Activated B cell treated with CpG ODN at 0.5 μM for 24 hours (primary cell): ENCODE results near the gene FRY. TPM values are rescaled to one million over a fixed set of nuclear protein-coding genes. Genes with fewer than 3 reads are reported as not detected.
A peak's percentile ranks its signal among the peaks of the same experiment; 100 is the strongest.

Experiments
- ATAC-seq: fragments of 200-7000 bp; cut with Tn5 transposase; one replicate; pipeline ENCODE4 v1.10.0; 2021; ENCODE audit warnings: low read depth, mild to moderate bottlenecking, moderate library complexity
- CTCF ChIA-PET: fragments of 350-600 bp; sonication (Branson Sonifier 250); formaldehyde crosslinking; loops from one replicate; lab custom pipeline; 2021; ENCODE audit warnings: antibody characterized with exemption; lab: Charles Lee
- POLR2A ChIA-PET: fragments of 350-600 bp; sonication (Branson Sonifier 250); formaldehyde crosslinking; loops from one replicate; lab custom pipeline; 2021; ENCODE audit warnings: antibody characterized with exemption; lab: Charles Lee
- DNase-seq: peaks from one replicate; pipeline ENCODE4 v3.0.0; 2022
- H3K27ac Mint-ChIP-seq: one replicate; pipeline ENCODE4 v1.8.0; 2020; ENCODE audit warnings: mixed read lengths
- H3K27me3 Mint-ChIP-seq: one replicate; pipeline ENCODE4 v1.8.0; 2021; ENCODE audit warnings: mixed read lengths
- H3K36me3 Mint-ChIP-seq: one replicate; pipeline ENCODE4 v1.8.0; 2021; ENCODE audit warnings: low read depth, mixed read lengths
- H3K4me1 Mint-ChIP-seq: one replicate; pipeline ENCODE4 v1.8.0; 2021; ENCODE audit warnings: mixed read lengths
- H3K4me3 Mint-ChIP-seq: one replicate; pipeline ENCODE4 v1.8.0; 2020; ENCODE audit warnings: mild to moderate bottlenecking, mixed read lengths
- H3K9me3 Mint-ChIP-seq: one replicate; pipeline ENCODE4 v1.8.0; 2020; ENCODE audit warnings: mixed read lengths
- intact Hi-C: fragments of 100-400 bp; cut with micrococcal nuclease; formaldehyde crosslinking; loops from one replicate; pipeline ENCODE4 v1.15.1; 2024
- total RNA-seq: library from RNA; stranded (reverse); gene quantifications from 2 replicates; pipeline ENCODE4 v1.2.3, GENCODE V29; 2022
- TF ChIP-seq, protein P1 (sequence below): fragments of 200-600 bp; IDR thresholded peaks from one replicate; pipeline ENCODE4 v1.8.0; 2022; ENCODE audit warnings: antibody characterized with exemption, mild to moderate bottlenecking

The FRY gene
- total RNA-seq, 1 donor from 2014 or later = 4.8 TPM

DNA sequence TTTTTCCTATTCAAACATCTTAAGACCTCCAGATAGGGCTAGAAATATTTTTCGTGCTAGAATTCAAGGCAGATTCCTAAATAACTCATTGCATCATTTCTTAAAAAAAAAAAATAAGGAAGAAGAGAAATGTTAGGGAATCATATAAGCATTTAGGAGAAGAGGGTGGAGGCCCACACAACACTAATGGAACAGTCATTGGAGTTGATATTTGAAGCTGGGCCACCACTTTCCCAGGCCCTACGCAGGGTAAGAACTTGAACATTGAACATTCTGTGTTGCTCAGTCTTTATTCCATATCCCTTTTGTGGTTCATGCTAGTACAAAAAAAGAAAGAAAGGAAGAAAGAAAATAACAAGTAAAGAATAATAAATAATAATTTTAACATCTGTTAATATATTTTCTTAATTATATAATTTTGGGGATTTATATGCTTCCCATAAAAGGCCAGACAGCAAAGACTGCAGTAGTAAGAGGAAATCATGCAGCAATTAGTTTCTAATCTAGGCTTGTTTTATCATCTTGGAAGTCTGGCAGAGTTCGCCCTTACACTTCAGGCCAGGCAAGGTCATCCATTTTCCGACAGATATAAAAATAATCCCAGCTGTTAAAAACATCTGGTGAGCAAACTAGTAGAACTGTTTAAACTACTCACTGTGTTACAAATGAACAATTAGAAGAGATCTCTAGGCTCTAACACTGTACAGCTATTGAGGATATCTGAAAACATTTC is 127.7 kb downstream of the FRY start:
- no peaks in the 10 kb centered on the region for H3K36me3 Mint-ChIP-seq
- no peak overlapping the region for H3K4me3 Mint-ChIP-seq
- TF ChIP-seq, protein P1, sequence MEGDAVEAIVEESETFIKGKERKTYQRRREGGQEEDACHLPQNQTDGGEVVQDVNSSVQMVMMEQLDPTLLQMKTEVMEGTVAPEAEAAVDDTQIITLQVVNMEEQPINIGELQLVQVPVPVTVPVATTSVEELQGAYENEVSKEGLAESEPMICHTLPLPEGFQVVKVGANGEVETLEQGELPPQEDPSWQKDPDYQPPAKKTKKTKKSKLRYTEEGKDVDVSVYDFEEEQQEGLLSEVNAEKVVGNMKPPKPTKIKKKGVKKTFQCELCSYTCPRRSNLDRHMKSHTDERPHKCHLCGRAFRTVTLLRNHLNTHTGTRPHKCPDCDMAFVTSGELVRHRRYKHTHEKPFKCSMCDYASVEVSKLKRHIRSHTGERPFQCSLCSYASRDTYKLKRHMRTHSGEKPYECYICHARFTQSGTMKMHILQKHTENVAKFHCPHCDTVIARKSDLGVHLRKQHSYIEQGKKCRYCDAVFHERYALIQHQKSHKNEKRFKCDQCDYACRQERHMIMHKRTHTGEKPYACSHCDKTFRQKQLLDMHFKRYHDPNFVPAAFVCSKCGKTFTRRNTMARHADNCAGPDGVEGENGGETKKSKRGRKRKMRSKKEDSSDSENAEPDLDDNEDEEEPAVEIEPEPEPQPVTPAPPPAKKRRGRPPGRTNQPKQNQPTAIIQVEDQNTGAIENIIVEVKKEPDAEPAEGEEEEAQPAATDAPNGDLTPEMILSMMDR = no peak
- H3K4me1 Mint-ChIP-seq = peaks cover 6% of the 10 kb centered on the region
- ChIA-PET CTCF (no interaction called here), POLR2A (no interaction called here)
- intact Hi-C loops = no loop called here
- no peaks in the 10 kb centered on the region for H3K27me3 Mint-ChIP-seq
- ATAC-seq (no peak), DNase-seq (no peak)
- no peaks in the 10 kb centered on the region for H3K9me3 Mint-ChIP-seq
- no peak overlapping the region for H3K27ac Mint-ChIP-seq

DNA sequence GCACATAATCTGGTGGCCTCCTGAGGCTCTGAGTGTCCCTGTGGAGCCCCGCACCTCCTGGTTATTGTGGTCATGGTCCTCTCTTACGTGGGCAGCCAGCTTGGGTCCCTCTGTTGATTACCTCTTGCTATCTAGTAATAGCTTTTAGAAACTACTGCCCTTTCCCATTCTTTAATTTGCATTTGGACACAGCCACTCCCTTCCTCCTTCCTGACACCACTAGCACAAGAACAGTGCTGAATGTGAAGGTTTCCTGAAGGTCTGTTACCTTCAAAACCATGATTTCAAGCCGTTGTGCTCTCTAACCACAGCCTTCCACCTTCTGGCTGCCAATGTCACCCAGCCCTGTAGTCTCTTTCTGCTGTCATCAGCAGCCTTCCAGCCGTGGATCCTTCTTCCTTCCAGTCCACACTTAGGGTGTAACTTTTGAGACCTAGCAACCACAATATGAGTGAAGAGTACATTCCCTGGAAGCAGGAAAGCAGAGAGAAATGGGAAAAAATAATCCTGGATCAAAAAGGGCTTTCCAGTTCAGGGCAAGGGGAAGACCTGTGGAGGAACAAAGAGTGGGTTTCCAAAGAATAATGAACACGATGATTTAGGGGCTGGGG is 130.9 kb downstream of the FRY start:
- ATAC-seq (no peak), DNase-seq (no peak)
- no peak overlapping the region for H3K4me3 Mint-ChIP-seq
- CTCF ChIA-PET = no interaction called here
- POLR2A ChIA-PET = no interaction called here
- no peaks in the 10 kb centered on the region for H3K36me3 Mint-ChIP-seq
- TF ChIP-seq, protein P1 = no peak
- intact Hi-C loops = no loop called here
- peaks cover 6% of the 10 kb centered on the region for H3K4me1 Mint-ChIP-seq
- no peak overlapping the region for H3K27ac Mint-ChIP-seq
- H3K27me3 Mint-ChIP-seq = no peaks in the 10 kb centered on the region
- no peaks in the 10 kb centered on the region for H3K9me3 Mint-ChIP-seq

DNA sequence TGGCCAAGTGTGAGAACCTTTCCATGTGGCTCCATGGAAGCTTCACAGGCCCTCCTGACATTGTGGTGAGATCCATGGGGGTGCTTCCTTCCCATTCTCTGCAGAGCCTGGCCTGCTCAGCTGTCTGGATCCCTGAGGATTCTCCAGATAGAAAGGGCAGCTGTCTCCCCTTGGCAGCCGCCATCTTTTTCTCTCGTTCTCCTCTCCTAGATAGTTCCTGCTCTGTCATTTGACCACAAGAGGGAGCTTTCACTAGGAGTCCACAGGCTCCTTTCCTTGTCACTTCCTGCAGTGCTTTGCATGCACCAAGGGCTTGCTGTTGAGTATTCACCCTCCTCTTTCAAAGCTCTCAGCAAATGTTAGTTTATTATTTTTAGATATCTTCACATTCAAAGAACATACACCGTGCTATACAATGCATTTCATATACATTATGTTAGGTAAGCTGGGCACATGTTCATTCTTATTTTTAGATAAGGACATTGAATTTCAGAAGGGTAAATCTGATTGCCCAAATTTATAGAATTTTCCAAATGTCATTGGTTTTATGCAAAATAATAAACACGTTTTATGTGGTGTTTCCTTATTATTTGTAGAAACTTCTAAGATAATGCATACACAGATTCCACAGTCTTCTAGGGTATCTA is 133.2 kb downstream of the FRY start:
- ChIA-PET POLR2A (no interaction called here), CTCF (interaction anchor here (0.8 to 2.7 kb wide), 6 partner anchors 11 to 278 kb away, joined by 3 to 9 read pairs (median 6); partner anchors contain the start of genes BRCA2 and ZAR1L)
- no peak for DNase-seq
- H3K9me3 Mint-ChIP-seq = no peaks in the 10 kb centered on the region
- no peak overlapping the region for H3K27ac Mint-ChIP-seq
- intact Hi-C loops = loop anchor here (1.0 to 2.0 kb wide), 2 partner anchors 254 to 278 kb away; no protein-coding TSS in a partner anchor
- H3K4me3 Mint-ChIP-seq = no peak overlapping the region
- no peaks in the 10 kb centered on the region for H3K36me3 Mint-ChIP-seq
- TF ChIP-seq, protein P1 = no peak
- H3K4me1 Mint-ChIP-seq = peaks cover 6% of the 10 kb centered on the region
- peak; percentile 52 for ATAC-seq
- no peaks in the 10 kb centered on the region for H3K27me3 Mint-ChIP-seq

DNA sequence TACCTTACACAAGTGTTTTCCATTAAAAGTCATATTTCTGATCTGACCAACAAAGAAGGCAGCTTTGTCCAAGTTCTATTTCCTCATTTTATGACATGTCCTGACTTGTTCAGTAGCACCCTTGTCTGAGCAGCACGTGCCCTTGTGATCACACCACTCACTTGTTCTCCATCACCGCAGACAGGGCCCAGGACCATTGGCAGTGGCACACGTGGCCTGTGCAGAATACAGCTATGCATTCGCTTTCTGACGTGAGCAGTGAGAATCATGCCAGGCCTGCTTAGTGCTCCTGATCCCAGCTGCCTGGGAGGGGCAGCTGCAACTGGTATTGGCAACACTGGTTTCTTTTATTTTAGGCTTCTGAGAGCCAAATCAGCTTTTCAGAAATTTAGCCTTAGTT is 134.2 kb downstream of the FRY start:
- intact Hi-C loops = loop anchor here (2.0 kb wide), 1 partner anchor 277 kb away; no protein-coding TSS in a partner anchor
- TF ChIP-seq, protein P1 = no peak
- Mint-ChIP-seq H3K27me3 (no peaks in the 10 kb centered on the region), H3K4me3 (no peak overlapping the region), H3K4me1 (peaks cover 6% of the 10 kb centered on the region), H3K9me3 (no peaks in the 10 kb centered on the region), H3K36me3 (no peaks in the 10 kb centered on the region), H3K27ac (no peak overlapping the region)
- CTCF ChIA-PET = interaction anchor here (2.4 to 2.7 kb wide), 2 partner anchors 10 to 13 kb away, joined by 8 to 9 read pairs; no protein-coding TSS in a partner anchor
- POLR2A ChIA-PET = no interaction called here
- DNase-seq (no peak), ATAC-seq (no peak)

DNA sequence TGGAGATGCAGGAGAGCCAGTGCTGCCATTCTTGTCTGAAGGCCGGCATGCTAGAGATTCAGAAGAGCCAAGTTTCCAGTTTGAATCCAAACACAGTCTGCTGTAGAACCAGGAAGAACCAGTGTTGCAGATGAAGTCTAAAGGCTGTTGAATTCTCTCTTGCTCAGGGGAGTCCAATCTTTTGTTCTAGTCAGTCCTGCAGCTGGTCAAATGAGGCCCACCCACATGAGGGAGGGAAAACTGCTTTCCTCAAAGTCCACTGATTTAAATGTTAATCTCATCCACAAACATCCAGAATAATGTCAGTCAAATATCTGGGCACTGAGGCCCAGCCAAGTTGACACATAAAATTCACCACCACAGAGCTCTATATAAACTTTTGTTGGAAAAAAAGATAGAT is 136.6 kb downstream of the FRY start:
- POLR2A ChIA-PET = no interaction called here
- H3K27ac Mint-ChIP-seq = no peak overlapping the region
- TF ChIP-seq, protein P1 = no peak

More for the DNA sequence above, 136.6 kb downstream of the FRY start:
- no peak for ATAC-seq
- Mint-ChIP-seq H3K9me3 (no peaks in the 10 kb centered on the region), H3K4me3 (no peak overlapping the region), H3K4me1 (no peaks in the 10 kb centered on the region), H3K36me3 (no peaks in the 10 kb centered on the region), H3K27me3 (no peaks in the 10 kb centered on the region)
- DNase-seq = no peak
- CTCF ChIA-PET = no interaction called here
- intact Hi-C loops = no loop called here
